GM13976 (cell line): ENCODE data around the gene EXOC3L1.

Source experiments
- DNase-seq: peaks from one replicate; pipeline ENCODE4 v3.0.0; 2012; ENCODE audit warnings: low spot score
- CTCF ChIP-seq: IDR thresholded peaks from 2 replicates; pipeline ENCODE4 v1.5.1; 2012; ENCODE audit warnings: borderline replicate concordance, mild to moderate bottlenecking; ENCODE audit not compliant: insufficient read depth; ENCODE audit errors: extremely low read depth, missing control alignments, control extremely low read depth
- in situ Hi-C: fragments of 300-500 bp; cut with MboI; formaldehyde crosslinking; loops from one replicate; pipeline ENCODE4 v1.12.0; 2022; ENCODE audit warnings: low sequenced_read_pairs, mixed read lengths, inconsistent platforms; ENCODE audit not compliant: unreplicated experiment

Gene EXOC3L1

DNA sequence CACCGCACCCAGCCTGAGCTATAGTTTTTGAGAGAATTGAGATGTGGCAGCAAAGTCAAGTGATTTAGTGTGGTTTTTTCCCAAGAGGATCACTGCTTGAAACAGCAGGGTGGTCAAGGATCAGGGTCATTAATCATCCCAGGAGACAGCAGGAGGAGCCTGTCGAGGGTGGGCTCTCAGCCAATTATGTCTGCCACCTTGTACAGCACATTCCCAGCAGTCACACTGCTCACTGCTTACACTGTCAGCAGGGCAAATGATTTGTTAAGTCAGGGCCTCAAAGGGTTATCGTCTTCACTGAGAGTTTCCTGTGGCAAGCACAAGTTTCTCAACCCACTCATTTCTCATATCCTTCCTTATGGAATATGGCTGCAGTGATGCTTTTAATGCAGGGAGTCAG lies 52.3 kb downstream of the EXOC3L1 start:
- no peak for DNase-seq
- in situ Hi-C loops, result no loop called here
- TF ChIP-seq CTCF, result no peak
